Immature natural killer cell (primary cell): ENCODE data around the gene SLC15A1. TPM values are rescaled to one million over a fixed set of nuclear protein-coding genes. Genes with fewer than 3 reads are reported as not detected.

ENCODE experiments used
- DNase-seq, 3 donors: peaks; one replicate each; pipeline ENCODE4 v3.0.0; 2022; ENCODE audit warnings: mixed read lengths in 1 of 3
- H3K27ac Mint-ChIP-seq, 6 donors: one replicate each; pipeline ENCODE4 v1.8.0; 2020; ENCODE audit warnings: mixed read lengths in 6 of 6, mild to moderate bottlenecking in 5 of 6, inconsistent platforms in 4 of 6, moderate library complexity in 3 of 6
- H3K27me3 Mint-ChIP-seq, 3 donors: one replicate each; pipeline ENCODE4 v1.8.0; 2020 to 2021; ENCODE audit warnings: low read depth in 3 of 3, mild to moderate bottlenecking in 3 of 3, mixed read lengths in 3 of 3, moderate library complexity in 3 of 3, inconsistent platforms in 1 of 3
- H3K36me3 Mint-ChIP-seq, 3 donors: one replicate each; pipeline ENCODE4 v1.8.0; 2020; ENCODE audit warnings: mixed read lengths in 3 of 3, inconsistent platforms in 2 of 3, mild to moderate bottlenecking in 2 of 3
- H3K4me1 Mint-ChIP-seq, 2 donors: one replicate each; pipeline ENCODE4 v1.8.0; 2020; ENCODE audit warnings: inconsistent platforms in 2 of 2, mild to moderate bottlenecking in 2 of 2, mixed read lengths in 2 of 2, moderate library complexity in 1 of 2
- H3K4me3 Mint-ChIP-seq, 5 donors: one replicate each; pipeline ENCODE4 v1.8.0; 2020; ENCODE audit warnings: mild to moderate bottlenecking in 5 of 5, mixed read lengths in 5 of 5, inconsistent platforms in 3 of 5, moderate library complexity in 3 of 5
- H3K9me3 Mint-ChIP-seq, 6 donors: one replicate each; pipeline ENCODE4 v1.8.0; 2020; ENCODE audit warnings: mild to moderate bottlenecking in 6 of 6, mixed read lengths in 6 of 6, inconsistent platforms in 4 of 6, moderate library complexity in 3 of 6
- polyA plus RNA-seq, 3 donors: library from polyadenylated mRNA; unstranded; fragments of 300-500 nt; fragmentation: Illumina TruSeq; gene quantifications; one replicate each; pipeline ENCODE4 v1.2.3, GENCODE V29; 2021

The SLC15A1 gene
- polyA plus RNA-seq, 3 donors from 2014 or later: not detected

- Mint-ChIP-seq H3K4me1 (no peaks in the 10 kb centered on the region), H3K9me3 (no peaks in the 10 kb centered on the region), H3K4me3 (no peak overlapping the region), H3K27me3 (peaks cover 2 to 16% (median 9%) of the 10 kb centered on the region in 3 donors), H3K36me3 (peaks cover 0 to 6% (median 5%) of the 10 kb centered on the region in 3 donors), H3K27ac (no peak overlapping the region)
- DNase-seq: no peak
These were observed 34.7 kb upstream of the SLC15A1 start for GRCh38 chr13:98787173-98787572.

GRCh38 chr13:98786023-98786422 is 33.6 kb upstream of the SLC15A1 start:
- Mint-ChIP-seq H3K36me3 (no peaks in the 10 kb centered on the region), H3K9me3 (no peaks in the 10 kb centered on the region), H3K27ac (no peak overlapping the region), H3K4me3 (no peak overlapping the region), H3K27me3 (peaks cover 3 to 16% (median 11%) of the 10 kb centered on the region in 3 donors), H3K4me1 (no peaks in the 10 kb centered on the region)
- no peak for DNase-seq

GRCh38 chr13:98785405-98785804 is 32.9 kb upstream of the SLC15A1 start:
- no peaks in the 10 kb centered on the region for H3K9me3 Mint-ChIP-seq
- no peak overlapping the region for H3K4me3 Mint-ChIP-seq
- no peak overlapping the region for H3K27ac Mint-ChIP-seq
- no peaks in the 10 kb centered on the region for H3K4me1 Mint-ChIP-seq
- no peaks in the 10 kb centered on the region for H3K36me3 Mint-ChIP-seq
- H3K27me3 Mint-ChIP-seq: peaks cover 3 to 16% (median 11%) of the 10 kb centered on the region in 3 donors
- no peak for DNase-seq

GRCh38 chr13:98784666-98785065 is 32.2 kb upstream of the SLC15A1 start:
- DNase-seq: no peak
- Mint-ChIP-seq H3K9me3 (no peaks in the 10 kb centered on the region), H3K4me1 (no peaks in the 10 kb centered on the region), H3K27me3 (peaks cover 3 to 16% (median 11%) of the 10 kb centered on the region in 3 donors), H3K4me3 (no peak overlapping the region), H3K27ac (no peak overlapping the region), H3K36me3 (no peaks in the 10 kb centered on the region)

GRCh38 chr13:98783856-98784478 is 31.5 kb upstream of the SLC15A1 start:
- DNase-seq: no peak
- no peak overlapping the region for H3K27ac Mint-ChIP-seq
- no peaks in the 10 kb centered on the region for H3K4me1 Mint-ChIP-seq
- no peak overlapping the region for H3K4me3 Mint-ChIP-seq
- no peaks in the 10 kb centered on the region for H3K9me3 Mint-ChIP-seq
- H3K36me3 Mint-ChIP-seq: no peaks in the 10 kb centered on the region
- H3K27me3 Mint-ChIP-seq: peaks cover 3 to 17% (median 10%) of the 10 kb centered on the region in 3 donors

GRCh38 chr13:98782654-98783053 is 30.2 kb upstream of the SLC15A1 start:
- no peaks in the 10 kb centered on the region for H3K36me3 Mint-ChIP-seq
- no peak for DNase-seq
- no peak overlapping the region for H3K4me3 Mint-ChIP-seq
- peaks cover 5 to 13% (median 7%) of the 10 kb centered on the region in 3 donors for H3K27me3 Mint-ChIP-seq
- no peak overlapping the region for H3K27ac Mint-ChIP-seq
- H3K4me1 Mint-ChIP-seq: no peaks in the 10 kb centered on the region
- H3K9me3 Mint-ChIP-seq: no peaks in the 10 kb centered on the region

- H3K4me3 Mint-ChIP-seq: no peak overlapping the region
- H3K4me1 Mint-ChIP-seq: no peaks in the 10 kb centered on the region
- H3K27me3 Mint-ChIP-seq: peaks cover 3 to 9% (median 5%) of the 10 kb centered on the region in 3 donors
- H3K9me3 Mint-ChIP-seq: no peaks in the 10 kb centered on the region
- no peaks in the 10 kb centered on the region for H3K36me3 Mint-ChIP-seq
- no peak overlapping the region for H3K27ac Mint-ChIP-seq
- DNase-seq: no peak
These were observed 29.4 kb upstream of the SLC15A1 start for GRCh38 chr13:98781905-98782304.

- H3K36me3 Mint-ChIP-seq: no peaks in the 10 kb centered on the region
- H3K4me3 Mint-ChIP-seq: no peak overlapping the region
- H3K27me3 Mint-ChIP-seq: peaks cover 2 to 9% (median 5%) of the 10 kb centered on the region in 3 donors
These were observed 29.0 kb upstream of the SLC15A1 start for GRCh38 chr13:98781470-98781869.

GRCh38 chr13:98781045-98781444 is 28.6 kb upstream of the SLC15A1 start:
- H3K9me3 Mint-ChIP-seq: no peaks in the 10 kb centered on the region
- H3K4me3 Mint-ChIP-seq: no peak overlapping the region
- no peaks in the 10 kb centered on the region for H3K4me1 Mint-ChIP-seq
- H3K36me3 Mint-ChIP-seq: no peaks in the 10 kb centered on the region
- H3K27ac Mint-ChIP-seq: no peak overlapping the region
- no peak for DNase-seq
- H3K27me3 Mint-ChIP-seq: peaks cover 2 to 9% (median 3%) of the 10 kb centered on the region in 3 donors

More at GRCh38 chr13:98781470-98781869, 29.0 kb upstream of the SLC15A1 start:
- H3K4me1 Mint-ChIP-seq: no peaks in the 10 kb centered on the region
- H3K9me3 Mint-ChIP-seq: no peaks in the 10 kb centered on the region
- H3K27ac Mint-ChIP-seq: no peak overlapping the region
- DNase-seq: no peak

GRCh38 chr13:98780451-98780850 is 28.0 kb upstream of the SLC15A1 start:
- H3K27ac Mint-ChIP-seq: no peak overlapping the region
- H3K36me3 Mint-ChIP-seq: no peaks in the 10 kb centered on the region
- no peak overlapping the region for H3K4me3 Mint-ChIP-seq

GRCh38 chr13:98779695-98780094 is 27.2 kb upstream of the SLC15A1 start:
- H3K36me3 Mint-ChIP-seq: no peaks in the 10 kb centered on the region
- H3K4me3 Mint-ChIP-seq: no peak overlapping the region
- H3K27ac Mint-ChIP-seq: no peak overlapping the region
- H3K9me3 Mint-ChIP-seq: no peaks in the 10 kb centered on the region
- H3K4me1 Mint-ChIP-seq: no peaks in the 10 kb centered on the region
- peaks cover 2 to 9% (median 3%) of the 10 kb centered on the region in 3 donors for H3K27me3 Mint-ChIP-seq
- DNase-seq: no peak

More at GRCh38 chr13:98780451-98780850, 28.0 kb upstream of the SLC15A1 start:
- peaks cover 2 to 9% (median 3%) of the 10 kb centered on the region in 3 donors for H3K27me3 Mint-ChIP-seq
- no peaks in the 10 kb centered on the region for H3K4me1 Mint-ChIP-seq
- no peak for DNase-seq
- no peaks in the 10 kb centered on the region for H3K9me3 Mint-ChIP-seq

- H3K4me3 Mint-ChIP-seq: no peak overlapping the region
- no peaks in the 10 kb centered on the region for H3K9me3 Mint-ChIP-seq
- H3K27me3 Mint-ChIP-seq: peaks cover 2 to 9% (median 3%) of the 10 kb centered on the region in 3 donors
- no peaks in the 10 kb centered on the region for H3K4me1 Mint-ChIP-seq
- no peak for DNase-seq
- H3K27ac Mint-ChIP-seq: no peak overlapping the region
- H3K36me3 Mint-ChIP-seq: no peaks in the 10 kb centered on the region
These were observed 26.3 kb upstream of the SLC15A1 start for GRCh38 chr13:98778749-98779148.

GRCh38 chr13:98776644-98777043 is 24.2 kb upstream of the SLC15A1 start:
- H3K4me3 Mint-ChIP-seq: no peak overlapping the region
- H3K36me3 Mint-ChIP-seq: no peaks in the 10 kb centered on the region
- H3K27me3 Mint-ChIP-seq: peaks cover 2 to 9% (median 3%) of the 10 kb centered on the region in 3 donors
- no peaks in the 10 kb centered on the region for H3K4me1 Mint-ChIP-seq
- H3K27ac Mint-ChIP-seq: no peak overlapping the region
- no peak for DNase-seq
- H3K9me3 Mint-ChIP-seq: no peaks in the 10 kb centered on the region

- Mint-ChIP-seq H3K36me3 (no peaks in the 10 kb centered on the region), H3K4me3 (no peak overlapping the region), H3K4me1 (no peaks in the 10 kb centered on the region), H3K27me3 (peaks cover 0 to 9% (median 1%) of the 10 kb centered on the region in 3 donors), H3K9me3 (no peaks in the 10 kb centered on the region), H3K27ac (no peak overlapping the region)
- DNase-seq: no peak
These were observed 23.5 kb upstream of the SLC15A1 start for GRCh38 chr13:98775844-98776598.
